ENCODE results near the gene DERA.
"Not testable (repeated sequence)": the region's sequence is repeated elsewhere in the genome, so short reads cannot be mapped to it uniquely, and the experiment has no call there.

The DERA gene

GRCh38 chr12:16008421-16008824 is 97.3 kb downstream of the DERA start:
- DNase-seq (ENCODE audit: low read depth in 1 of 2, low spot score in 1 of 2): no peak
- no peak for TF ChIP-seq JUND (IDR thresholded peaks at IDR 0.05; ENCODE audit: low read depth)
- in situ Hi-C loops (cut with HindIII; ENCODE audit: low pct_unique_long_range_greater_than_20kb, low sequenced_read_pairs): no loop called here

DNA sequence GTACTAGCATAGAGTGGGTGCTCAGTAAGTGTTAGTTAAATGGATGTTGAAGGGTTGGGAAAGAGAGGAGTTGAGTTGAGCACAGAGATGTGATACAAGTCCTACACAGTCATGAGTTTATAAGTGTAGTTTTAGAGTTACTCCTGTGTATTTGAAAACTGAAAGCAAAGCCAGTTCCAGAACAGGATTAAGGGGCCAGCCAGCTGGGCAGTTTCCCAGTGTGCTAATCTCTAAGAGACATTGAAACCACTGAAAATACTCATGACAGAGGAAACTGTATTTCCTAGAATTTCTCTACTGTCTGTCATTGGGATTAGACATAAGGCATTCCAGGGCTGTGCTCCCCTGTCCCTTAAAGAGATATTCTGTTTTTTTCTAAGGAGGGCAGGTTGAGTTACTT is 101.0 kb downstream of the DERA start:
- no peak for TF ChIP-seq JUND (IDR thresholded peaks at IDR 0.05; ENCODE audit: low read depth)
- no peak for DNase-seq (ENCODE audit: low read depth in 1 of 2, low spot score in 1 of 2)
- in situ Hi-C loops (cut with HindIII; ENCODE audit: low pct_unique_long_range_greater_than_20kb, low sequenced_read_pairs): no loop called here

- in situ Hi-C loops (cut with HindIII; ENCODE audit: low pct_unique_long_range_greater_than_20kb, low sequenced_read_pairs); DNase-seq (ENCODE audit: low read depth in 1 of 2, low spot score in 1 of 2): not testable (repeated sequence)
Observed at GRCh38 chr12:16013722-16014121, 102.6 kb downstream of the DERA start.

GRCh38 chr12:16014394-16014793 is 103.3 kb downstream of the DERA start:
- in situ Hi-C loops (cut with HindIII; ENCODE audit: low pct_unique_long_range_greater_than_20kb, low sequenced_read_pairs): not testable (repeated sequence)
- peak in 1 of 2 experiments; percentile 18 for DNase-seq (ENCODE audit: low read depth in 1 of 2, low spot score in 1 of 2)

GRCh38 chr12:16016748-16017147 is 105.6 kb downstream of the DERA start:
- in situ Hi-C loops (cut with HindIII; ENCODE audit: low pct_unique_long_range_greater_than_20kb, low sequenced_read_pairs): no loop called here
- no peak for DNase-seq (ENCODE audit: low read depth in 1 of 2, low spot score in 1 of 2)
- no peak for TF ChIP-seq JUND (IDR thresholded peaks at IDR 0.05; ENCODE audit: low read depth)

GRCh38 chr12:16018306-16018705 is 107.2 kb downstream of the DERA start:
- no peak for TF ChIP-seq JUND (IDR thresholded peaks at IDR 0.05; ENCODE audit: low read depth)
- no peak for DNase-seq (ENCODE audit: low read depth in 1 of 2, low spot score in 1 of 2)
- in situ Hi-C loops (cut with HindIII; ENCODE audit: low pct_unique_long_range_greater_than_20kb, low sequenced_read_pairs): no loop called here

GRCh38 chr12:16019136-16019535 is 108.0 kb downstream of the DERA start:
- TF ChIP-seq JUND (IDR thresholded peaks at IDR 0.05; ENCODE audit: low read depth): no peak
- no peak for DNase-seq (ENCODE audit: low read depth in 1 of 2, low spot score in 1 of 2)
- in situ Hi-C loops (cut with HindIII; ENCODE audit: low pct_unique_long_range_greater_than_20kb, low sequenced_read_pairs): no loop called here

DNA sequence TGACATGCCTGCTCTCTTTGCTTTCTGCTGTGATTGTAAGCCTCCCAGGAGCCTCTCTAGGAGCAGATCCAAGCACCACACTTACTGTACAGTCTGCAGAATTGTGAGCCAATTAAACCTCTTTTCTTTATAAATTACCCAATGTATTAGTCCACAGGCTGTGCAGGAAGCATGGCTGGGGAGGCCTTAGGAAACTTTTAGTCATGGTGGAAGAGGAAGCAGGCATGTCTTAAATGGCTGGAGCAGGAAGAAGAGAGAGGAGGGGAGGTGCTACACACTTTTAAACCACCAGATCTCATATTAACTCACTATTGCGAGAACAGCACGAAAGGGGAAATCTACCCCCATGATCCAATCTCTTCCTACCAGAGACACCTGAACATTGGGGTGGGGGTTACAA is 108.9 kb downstream of the DERA start:
- in situ Hi-C loops (cut with HindIII; ENCODE audit: low pct_unique_long_range_greater_than_20kb, low sequenced_read_pairs): no loop called here
- DNase-seq (ENCODE audit: low read depth in 1 of 2, low spot score in 1 of 2): no peak
- TF ChIP-seq JUND (IDR thresholded peaks at IDR 0.05; ENCODE audit: low read depth): no peak

- in situ Hi-C loops (cut with HindIII; ENCODE audit: low pct_unique_long_range_greater_than_20kb, low sequenced_read_pairs): no loop called here
Observed at GRCh38 chr12:16021026-16021425, 109.9 kb downstream of the DERA start.

DNA sequence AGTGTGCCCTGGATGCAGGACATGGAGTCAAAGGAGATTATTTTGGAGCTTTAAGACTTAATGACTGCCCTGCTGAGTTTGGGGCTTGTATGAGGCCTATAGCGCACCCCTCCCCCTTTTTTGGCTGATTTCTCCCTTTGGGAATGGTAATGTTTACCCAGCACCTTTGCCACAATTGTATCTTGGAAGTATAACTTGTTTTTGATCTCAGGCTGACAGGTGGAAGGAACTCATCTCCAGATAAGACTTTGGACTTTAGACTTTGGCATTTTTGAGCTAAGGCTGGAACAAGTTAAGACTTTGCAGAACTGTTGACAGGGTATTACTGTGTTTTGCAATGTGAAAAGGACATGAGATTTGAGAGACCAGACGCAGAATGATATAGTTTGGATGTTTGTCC is 110.5 kb downstream of the DERA start:
- DNase-seq (ENCODE audit: low read depth in 1 of 2, low spot score in 1 of 2): no peak
- TF ChIP-seq JUND (IDR thresholded peaks at IDR 0.05; ENCODE audit: low read depth): no peak
- in situ Hi-C loops (cut with HindIII; ENCODE audit: low pct_unique_long_range_greater_than_20kb, low sequenced_read_pairs): no loop called here

More at GRCh38 chr12:16021026-16021425, 109.9 kb downstream of the DERA start:
- DNase-seq (ENCODE audit: low read depth in 1 of 2, low spot score in 1 of 2): no peak
- TF ChIP-seq JUND (IDR thresholded peaks at IDR 0.05; ENCODE audit: low read depth): no peak

DNA sequence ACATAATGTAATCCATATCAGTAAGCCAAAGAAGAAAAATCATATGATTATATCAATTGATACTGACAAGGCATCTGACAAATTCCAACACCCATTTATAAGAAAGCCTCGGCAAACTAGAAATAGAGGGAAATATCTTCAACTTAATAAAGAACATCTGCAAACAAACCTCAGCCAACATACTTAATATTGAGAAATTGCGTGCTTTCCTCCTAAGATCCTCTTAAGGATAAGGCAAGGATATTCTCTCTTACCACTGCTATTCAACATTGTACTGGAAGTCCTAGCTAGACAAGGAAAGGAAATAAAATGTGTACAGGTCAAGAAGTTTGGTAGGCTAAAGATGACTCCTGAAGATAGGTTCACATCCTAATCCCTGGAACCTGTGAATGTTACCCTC is 115.9 kb downstream of the DERA start:
- no peak for DNase-seq (ENCODE audit: low read depth in 1 of 2, low spot score in 1 of 2)
- TF ChIP-seq JUND (IDR thresholded peaks at IDR 0.05; ENCODE audit: low read depth): no peak
- in situ Hi-C loops (cut with HindIII; ENCODE audit: low pct_unique_long_range_greater_than_20kb, low sequenced_read_pairs): no loop called here

GRCh38 chr12:16030744-16031143 is 119.6 kb downstream of the DERA start:
- in situ Hi-C loops (cut with HindIII; ENCODE audit: low pct_unique_long_range_greater_than_20kb, low sequenced_read_pairs): no loop called here
- peak in 1 of 2 experiments; percentile 24 for DNase-seq (ENCODE audit: low read depth in 1 of 2, low spot score in 1 of 2)
- TF ChIP-seq JUND (IDR thresholded peaks at IDR 0.05; ENCODE audit: low read depth): no peak

GRCh38 chr12:16034136-16034817 is 123.1 kb downstream of the DERA start:
- no peak for TF ChIP-seq JUND (IDR thresholded peaks at IDR 0.05; ENCODE audit: low read depth)
- DNase-seq (ENCODE audit: low read depth in 1 of 2, low spot score in 1 of 2): no peak
- in situ Hi-C loops (cut with HindIII; ENCODE audit: low pct_unique_long_range_greater_than_20kb, low sequenced_read_pairs): no loop called here

GRCh38 chr12:16036073-16036472 is 124.9 kb downstream of the DERA start:
- no peak for TF ChIP-seq JUND (IDR thresholded peaks at IDR 0.05; ENCODE audit: low read depth)
- in situ Hi-C loops (cut with HindIII; ENCODE audit: low pct_unique_long_range_greater_than_20kb, low sequenced_read_pairs): no loop called here
- no peak for DNase-seq (ENCODE audit: low read depth in 1 of 2, low spot score in 1 of 2)
